Stimulated activated CD8-positive, alpha-beta memory T cell treated with anti-CD3 and anti-CD28 coated beads, Interleukin-15, amount 100 ng/mL, for 24 hours (primary cell): ENCODE measurements around the gene RYR2.

ENCODE experiments used
- DNase-seq: peaks from one replicate; pipeline ENCODE4 v3.0.0-alpha.2; 2020; ENCODE audit warnings: low read depth

RYR2 gene

DNA sequence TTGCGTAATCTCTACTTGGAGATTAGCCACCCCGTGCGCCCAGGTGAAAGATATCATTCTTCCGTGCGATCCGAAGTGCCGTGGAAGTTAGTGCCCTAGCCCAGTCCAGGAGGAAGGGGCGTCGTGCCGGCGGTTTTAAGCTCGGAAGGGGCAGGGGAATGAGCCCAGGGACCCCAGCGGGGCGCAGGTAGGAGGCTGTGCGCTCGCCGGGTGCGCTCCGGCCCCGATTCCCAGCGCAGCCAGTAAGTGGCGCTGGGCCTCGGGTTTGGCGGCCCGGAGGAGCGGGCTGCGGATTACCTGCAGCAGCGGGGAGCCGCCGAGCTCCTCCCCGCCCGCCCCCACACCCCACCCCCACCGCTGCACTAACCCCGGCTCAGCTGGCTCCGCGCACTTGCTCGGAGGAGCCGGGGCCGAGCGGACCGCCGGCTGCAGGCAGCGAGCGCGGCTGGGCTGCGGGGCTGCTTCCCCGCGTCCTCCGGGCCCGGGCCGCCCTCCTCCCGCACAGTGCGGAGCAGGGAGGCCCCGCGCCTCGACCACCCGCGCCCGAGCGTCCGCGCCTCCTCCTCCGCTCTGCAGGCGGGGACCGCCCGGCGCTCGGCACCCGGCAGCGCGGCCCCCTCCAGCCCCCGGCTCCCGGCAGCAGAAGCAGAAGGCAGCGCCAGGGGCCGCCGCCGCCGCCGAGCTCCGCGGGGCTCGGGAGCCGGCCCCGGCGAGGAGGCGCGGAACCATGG lies at the start of gene RYR2:
TSS of gene RYR2 (plus strand) at position 390 of the 731 bp plus-strand sequence. CDS start at position 728, 338 bp downstream.
- DNase-seq = no peak

DNA sequence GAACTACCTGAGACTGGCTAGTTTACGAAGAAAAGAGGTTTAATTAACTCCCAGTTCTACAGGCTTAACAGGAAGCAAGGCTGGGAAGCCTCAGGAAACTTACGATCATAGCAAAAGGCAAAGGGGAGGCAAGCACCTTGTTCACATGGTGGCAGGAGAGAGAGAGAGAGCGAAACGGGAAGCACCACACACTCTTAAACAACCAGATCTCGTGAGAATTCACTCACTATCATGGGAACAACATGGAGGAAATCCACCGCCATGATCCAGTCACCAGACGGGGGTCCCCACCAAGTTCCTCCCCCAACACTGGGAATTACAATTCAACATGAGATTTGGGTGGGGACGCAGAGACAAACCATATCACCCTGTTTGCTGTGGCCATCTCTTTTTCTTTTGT lies 49.5 kb upstream of the RYR2 start:
- DNase-seq = no peak

DNA sequence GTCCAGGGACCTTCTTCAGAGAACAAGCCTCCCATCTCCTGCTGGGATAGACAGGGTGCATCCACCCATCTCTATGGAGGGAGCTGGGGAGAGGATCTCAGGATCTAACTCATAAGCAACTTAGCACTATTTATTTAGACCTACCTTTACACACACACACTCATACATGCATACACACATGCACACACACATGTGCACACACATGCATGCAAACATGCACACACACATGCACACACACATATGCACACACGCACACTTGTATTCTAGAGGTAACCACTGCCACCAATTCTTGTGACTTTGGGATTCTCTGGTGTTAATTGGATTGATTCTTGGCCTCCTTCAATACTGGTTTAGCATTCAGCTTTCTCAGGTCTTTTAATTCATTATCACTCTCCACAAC lies 47.5 kb upstream of the RYR2 start:
- no peak for DNase-seq

DNA sequence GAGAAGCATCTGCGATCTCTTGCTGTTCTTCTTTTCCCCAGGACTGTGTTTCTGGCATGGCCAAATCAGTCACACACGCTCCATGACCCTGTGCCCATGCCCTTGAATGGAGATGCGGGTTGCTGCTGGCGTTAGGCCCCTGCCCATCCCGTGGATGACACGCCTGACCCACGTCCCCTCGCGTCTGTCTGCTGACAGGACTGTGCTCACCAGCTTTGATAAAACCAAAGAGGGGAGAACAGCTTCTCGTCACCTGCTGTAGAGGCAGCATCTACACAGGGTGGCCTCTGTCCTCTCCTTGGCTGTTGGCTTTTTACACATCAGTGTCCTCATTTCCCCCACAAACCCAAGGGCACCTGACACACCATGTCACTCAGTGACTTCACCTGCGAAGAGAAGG lies 44.6 kb upstream of the RYR2 start:
- DNase-seq = no peak

DNA sequence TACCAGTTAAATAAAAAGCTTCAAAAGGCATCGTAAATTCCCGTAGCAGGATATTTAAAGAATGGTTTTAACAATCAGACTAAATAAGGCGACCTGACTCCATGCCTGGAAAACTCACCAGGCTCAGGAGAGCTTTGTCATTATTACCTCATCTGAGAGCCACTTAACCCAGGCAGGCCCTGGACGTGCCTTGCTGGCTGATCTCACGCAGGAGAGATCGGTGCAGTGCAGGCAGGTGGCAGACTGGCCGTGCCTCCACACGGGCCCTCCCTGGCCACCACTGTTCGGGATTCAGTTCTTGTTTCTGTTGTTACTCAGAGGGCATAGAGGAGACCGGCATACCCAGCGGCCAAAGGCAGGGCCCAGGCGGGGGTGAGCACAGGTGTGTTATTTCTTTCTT lies 44.1 kb upstream of the RYR2 start:
- no peak for DNase-seq

DNA sequence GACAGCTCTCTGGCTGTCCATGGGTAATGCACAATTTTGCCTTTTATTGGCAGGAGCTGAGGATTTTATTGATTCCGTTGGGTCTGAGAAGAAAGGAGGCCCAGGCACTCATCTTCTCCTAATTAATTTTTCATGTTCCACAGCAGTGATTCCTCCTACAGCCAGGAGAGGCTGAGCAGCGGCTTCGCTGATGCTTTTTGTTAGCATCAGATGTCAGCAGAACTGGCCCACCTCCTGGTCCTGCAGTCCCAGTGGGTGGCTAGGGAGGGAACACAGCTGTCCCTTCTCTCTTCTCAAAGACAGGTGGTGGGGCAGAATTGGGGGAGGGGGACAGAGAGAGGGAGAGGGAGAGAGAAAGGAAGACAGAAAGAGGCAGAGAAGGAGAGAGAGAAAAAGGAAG lies 43.4 kb upstream of the RYR2 start:
- no peak for DNase-seq

DNA sequence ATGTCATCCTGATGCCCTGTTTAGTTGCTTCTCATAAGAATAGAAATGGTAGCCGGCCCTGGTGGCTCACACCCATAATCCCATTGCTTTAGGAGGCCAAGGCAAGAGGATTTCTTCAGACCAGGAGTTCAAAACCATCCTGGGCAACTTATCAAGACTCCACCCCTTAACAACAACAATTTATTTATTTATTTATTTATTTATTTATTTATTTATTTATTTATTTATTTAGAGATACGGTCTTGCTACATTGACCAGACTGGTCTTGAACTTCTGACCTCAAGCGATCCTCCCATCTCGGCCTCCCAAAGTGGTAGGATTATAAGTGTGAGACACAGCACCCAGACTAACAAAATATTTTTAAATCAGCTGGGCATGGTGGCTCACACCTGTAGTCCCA lies 41.8 kb upstream of the RYR2 start:
- no peak for DNase-seq

DNA sequence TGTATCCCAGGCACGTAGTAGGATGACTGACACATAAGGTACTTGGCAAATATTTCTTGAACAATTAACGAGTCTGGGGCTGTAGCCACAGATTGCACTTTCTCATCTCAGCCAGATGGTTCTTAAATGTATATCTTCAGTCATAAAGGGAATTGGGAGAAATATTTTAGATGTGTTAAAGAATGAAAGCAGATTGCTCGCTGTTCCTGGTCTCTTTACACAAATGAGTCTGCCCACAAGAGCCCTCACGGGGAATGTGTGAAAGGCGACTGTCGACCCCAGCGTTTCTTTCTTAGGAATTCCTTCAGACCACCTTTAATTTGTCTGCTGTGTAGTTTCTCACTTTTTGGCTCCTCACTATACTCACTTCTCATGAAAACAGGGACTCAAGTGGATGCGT lies 38.5 kb upstream of the RYR2 start:
- no peak for DNase-seq

DNA sequence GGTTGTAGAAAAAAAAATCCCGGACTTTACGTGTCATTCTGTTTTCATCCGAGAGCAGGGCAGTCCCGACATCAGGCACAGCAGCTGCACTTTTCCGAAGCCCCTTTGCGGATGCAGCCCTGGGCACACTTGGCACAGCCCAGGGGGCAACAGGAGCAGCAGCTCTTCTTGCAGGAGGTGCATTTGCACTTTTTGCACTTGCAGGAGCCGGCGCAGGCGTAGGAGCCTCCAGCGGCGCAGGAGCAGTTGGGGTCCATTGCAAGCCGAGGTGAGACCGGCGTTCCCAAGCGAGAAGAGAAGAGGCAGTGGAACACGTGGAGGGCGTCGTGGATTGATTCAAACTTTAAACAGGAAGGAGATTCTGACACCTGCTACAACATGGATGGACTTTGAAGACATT lies 37.9 kb upstream of the RYR2 start, which contains the start of gene MT1HL1:
TSS of gene MT1HL1 (minus strand) at position 326 of the 400 bp plus-strand sequence. CDS start at position 257, 69 bp downstream.
- DNase-seq = no peak

DNA sequence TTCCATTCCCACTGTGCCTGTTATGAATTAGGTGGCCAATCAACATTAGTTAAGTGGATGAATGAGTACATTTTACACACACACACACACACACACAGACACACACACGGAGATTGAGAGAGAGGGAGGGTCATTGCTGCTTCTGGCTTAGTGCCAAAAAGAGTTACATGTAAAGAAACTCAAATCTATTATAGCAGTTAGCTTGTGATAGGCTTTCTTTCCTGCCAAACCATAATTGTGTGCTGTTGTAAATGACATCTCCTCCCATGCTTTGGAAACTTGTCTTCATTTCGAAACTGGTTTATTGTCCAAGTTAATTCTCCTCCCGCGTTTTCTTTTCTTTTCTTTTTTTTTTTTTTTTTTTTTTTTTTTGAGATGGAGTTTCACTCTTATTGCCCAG lies 36.3 kb upstream of the RYR2 start:
- no peak for DNase-seq

DNA sequence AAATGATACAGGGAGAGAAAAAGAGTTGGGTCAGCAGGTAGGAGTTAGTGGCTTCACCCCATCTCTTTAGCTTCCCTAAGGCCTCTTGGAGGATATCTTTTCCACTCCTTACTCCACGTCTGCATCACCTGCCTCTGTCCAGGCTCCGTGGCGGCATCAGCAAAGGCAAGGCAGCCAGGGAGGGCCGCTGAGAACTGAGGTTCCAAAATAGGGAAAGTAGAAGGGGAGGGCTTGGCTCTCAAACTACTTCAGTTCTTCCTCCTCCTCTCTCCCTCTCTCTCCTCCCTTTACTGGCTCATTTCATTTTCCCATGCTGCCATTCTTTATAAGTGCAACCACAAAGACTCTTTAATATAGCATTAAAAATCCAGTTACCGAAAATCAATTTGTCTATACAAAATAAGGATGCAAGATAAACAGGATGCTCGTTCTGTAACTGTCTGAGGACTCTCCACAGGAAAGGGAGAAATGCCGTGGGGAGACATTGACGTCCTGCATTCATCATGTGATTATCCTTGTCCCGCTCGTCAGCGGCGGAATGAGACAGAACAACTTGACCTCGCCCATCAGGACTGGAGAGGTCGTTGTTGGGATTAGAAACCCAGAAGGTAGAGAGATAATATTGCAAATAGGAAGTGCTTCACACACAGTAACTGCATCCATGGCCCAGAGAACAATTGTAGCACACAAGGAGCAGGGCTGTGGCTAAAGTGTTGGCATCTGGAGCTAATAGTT lies 34.7 kb upstream of the RYR2 start:
- DNase-seq = no peak

DNA sequence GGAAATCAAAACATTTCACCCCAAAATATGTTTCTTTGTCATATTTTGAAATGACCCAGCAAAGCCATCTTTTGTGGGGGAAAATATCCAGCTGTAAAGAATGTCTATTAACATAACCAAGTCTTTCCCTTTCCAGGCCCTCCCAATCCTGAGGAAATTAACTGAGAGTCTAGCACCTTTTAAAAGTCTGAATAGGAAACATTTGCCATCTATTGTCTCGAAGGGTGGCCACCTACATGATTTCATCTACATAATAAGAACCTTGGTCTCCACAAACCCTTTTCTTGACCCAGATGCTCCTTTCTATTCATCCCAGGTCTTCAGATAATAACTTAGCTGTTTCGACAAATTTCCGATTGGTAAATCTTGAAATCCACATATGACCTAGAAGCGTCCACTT lies 32.4 kb upstream of the RYR2 start:
- DNase-seq = no peak

DNA sequence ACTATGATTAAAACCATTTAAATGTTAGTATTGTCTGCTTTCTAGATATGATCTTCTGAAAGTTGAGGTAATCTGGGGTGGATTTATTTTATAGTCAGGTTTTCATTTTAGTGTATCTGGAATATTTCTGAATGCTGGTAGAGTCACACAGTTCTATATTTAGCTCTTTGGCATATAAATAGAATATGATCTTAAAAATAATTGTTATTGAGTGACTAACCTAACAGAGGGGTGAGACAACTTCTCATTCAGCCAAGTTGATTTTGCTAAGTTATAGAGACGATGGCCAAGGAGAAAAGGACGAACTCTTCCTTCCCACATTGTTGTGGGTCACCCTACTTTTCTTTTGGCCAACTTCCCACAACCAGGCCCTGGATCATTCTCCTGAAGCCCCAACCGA lies 30.6 kb upstream of the RYR2 start:
- no peak for DNase-seq

DNA sequence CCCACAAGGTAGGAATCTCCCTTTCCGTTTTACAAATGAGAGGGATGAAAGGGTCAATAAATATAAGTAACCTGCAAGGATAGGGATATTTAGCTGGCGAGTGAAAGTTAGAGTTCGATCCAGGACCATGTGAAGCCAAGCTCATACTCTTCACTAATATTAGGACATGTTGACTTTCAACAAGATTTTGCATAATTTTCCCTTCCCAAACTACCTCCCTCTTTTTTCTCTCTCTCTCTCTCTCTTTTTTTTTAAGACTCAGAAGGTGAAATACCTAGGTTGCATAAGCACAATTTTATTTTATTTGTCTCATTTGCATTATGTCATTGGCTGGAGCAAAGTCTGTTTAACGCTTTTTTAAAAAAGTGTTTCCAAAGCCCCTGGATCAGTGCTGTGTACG lies 29.6 kb upstream of the RYR2 start:
- DNase-seq = no peak

DNA sequence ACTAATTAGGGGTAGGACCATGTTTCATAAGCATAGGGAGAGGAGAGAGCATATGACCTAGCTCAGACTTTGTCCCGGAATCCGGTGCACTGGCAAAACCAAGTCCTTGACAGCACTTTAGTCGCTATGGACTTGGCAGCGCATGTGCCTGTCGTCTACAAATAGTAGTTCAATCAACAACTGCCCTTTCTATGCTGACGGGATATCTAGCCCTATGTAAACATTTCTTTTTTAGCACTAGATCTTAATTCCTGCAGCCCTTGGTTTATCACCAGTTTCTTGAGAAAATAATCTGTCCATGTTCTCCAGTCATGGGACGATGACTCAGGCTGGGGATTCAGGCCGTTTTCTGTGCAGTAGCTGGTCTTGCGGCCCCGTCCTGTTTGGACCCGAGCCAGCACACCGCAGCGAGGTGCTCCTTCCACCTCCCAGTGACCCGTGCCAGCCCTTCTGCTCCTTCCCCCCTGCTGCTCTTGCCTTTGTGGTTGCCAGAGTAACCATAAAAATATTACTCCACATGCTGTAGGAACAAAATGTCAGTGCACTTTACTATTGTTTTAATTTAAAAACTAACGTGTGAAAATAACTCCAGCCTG lies 29.1 kb upstream of the RYR2 start:
- no peak for DNase-seq

DNA sequence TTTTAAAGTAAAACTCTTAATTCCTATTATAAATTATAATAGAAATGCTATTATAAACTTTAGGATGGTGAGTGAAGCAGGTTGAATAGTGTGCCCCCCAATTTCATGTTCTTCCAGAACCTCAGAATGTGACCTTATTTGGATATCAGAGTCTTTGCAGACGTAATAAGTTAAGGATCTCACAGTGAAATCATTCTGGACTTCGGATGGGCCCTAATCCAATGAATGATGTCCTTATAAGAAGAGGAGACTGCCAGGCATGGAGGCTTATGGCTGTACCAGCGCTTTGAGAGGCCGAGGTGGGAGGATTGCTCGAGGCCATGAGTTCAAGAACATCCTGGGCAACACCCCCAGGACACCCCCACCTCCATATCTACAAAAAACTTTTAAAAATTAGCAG lies 28.4 kb upstream of the RYR2 start:
- no peak for DNase-seq

DNA sequence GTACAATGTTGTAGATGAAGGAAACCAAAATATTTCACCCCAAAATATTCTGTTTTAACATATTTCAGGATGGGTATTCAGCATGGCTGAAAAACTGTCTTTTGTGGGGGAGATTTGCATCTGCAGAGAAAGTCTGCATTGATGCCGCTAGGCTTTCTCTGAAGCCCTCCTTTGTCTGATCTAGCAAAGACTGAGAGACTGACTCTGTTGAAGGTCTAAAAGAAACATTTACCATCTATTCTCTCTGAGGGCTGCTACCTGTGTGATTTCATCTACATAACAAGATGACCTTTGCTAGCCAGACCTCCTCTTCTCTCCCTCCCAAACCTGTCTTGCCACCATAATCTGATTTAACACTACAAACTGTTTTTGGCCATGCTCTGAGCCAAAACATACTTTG lies 25.4 kb upstream of the RYR2 start:
- no peak for DNase-seq

DNA sequence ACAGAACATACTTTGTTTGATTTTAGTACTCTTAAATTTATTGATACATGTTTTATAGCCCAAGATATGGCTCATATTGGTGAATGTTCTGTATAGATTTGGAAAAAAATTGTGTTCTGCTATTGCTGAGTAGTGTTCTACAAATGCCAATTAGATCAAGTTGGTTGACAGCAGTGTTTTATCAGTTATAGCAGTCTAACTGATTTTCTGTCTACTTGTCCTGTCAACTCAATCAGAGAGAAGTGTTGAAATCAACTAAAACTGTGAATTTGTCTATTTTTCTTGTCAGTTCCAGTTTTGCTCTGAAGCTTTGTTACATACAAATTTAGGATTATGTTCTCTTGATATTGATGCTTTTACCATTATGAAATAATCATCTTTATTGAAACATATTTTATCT lies 23.1 kb upstream of the RYR2 start:
- DNase-seq = no peak

DNA sequence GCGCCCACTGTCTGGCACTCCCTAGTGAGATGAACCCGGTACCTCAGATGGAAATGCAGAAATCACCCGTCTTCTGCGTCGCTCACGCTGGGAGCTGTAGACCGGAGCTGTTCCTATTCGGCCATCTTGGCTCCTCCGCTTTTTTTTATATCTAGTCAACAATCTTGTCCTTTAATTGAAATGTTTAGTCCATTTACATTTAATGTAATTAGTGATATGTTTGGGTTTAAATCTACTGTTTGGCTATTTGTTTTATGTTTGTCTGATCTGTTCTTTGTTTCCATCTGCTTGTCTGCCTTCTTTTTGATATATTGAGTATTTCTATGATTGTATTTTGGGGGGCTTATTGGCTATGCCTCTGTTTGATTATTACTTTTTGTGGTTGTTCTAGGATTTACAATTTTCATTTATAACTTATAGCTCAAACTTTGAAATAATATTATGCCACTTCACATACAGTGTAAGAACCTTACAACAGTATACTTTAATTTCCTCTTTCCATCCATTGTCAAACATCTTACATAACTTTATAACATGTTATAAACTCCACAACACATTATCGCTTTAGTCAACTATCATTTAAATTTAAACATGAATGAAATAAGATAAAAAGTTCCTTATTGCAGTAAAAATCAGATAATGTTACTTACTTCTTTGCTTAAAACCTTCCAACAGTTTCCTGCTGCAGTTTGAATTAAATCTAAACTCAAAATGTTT lies 16.5 kb upstream of the RYR2 start:
- no peak for DNase-seq

DNA sequence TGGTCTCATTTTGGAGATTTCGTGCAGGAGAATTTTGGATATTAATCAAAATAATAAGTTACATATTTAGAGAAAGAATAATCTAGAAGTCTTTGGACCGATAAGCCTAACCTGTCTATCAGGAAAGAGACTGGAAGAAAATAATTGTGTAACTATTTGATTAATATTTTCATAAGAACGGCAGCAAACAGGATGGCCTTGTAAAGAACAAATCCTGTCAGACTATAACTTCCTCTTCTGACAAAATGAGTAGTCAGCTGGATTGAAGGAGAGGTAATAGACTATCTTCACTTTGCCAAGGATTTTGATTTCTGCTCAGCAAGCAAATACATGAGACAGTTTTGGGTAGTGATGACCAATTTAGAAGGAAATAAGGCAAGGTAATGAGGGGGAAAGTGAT lies 12.7 kb upstream of the RYR2 start:
- no peak for DNase-seq

DNA sequence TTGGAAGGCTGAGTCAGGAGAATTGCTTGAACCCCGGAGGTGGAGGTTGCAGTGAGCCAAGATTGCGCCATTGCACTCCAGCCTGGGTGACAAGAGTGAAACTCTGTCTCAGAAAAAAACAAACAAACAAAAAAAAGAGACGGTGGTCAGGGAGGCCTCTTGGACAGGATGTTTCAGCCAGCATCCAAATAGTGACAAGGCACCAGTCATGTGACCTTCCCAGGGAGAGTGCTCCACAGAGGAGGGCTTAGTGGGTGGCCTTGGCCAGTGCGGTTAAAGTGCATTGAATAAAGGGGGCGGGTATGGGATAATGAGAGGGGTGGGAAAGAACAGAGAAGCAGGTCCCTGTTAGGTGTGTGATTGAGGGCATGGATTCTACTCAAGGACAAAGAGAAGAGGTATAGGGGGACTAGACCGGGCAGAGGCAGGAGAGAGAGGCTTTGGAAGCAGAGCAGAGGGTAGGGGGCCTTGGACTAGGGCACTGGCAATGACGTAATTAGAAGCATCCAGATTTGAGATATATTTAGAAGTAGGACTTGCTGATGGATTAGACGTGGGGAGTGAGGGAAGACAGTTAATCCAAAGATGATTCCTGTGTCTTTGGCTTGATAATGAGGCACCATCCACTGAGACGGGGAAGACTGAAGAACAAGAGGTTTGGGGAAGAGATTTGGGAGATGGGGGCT lies 12.0 kb upstream of the RYR2 start:
- DNase-seq = no peak

DNA sequence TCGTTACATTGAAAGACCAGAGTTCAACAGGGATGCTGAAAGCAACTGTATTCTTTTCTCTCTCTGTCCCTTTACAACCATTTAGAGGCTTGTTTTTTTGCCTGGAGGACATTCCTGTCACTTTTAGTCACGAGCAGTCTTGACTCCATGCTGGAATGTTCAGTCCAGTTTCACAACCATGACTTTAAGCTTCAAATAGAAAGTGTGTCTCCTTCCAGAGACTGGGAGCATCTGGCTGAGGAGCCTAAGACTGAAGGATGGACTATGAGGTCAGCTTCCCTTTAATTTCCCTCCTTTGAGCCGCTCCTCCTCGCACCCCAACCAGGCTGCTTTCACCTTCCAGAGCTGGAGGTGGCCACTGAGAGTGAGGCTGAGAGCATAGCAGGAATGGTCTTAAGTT lies 10.5 kb upstream of the RYR2 start:
- DNase-seq = no peak
